Measurements from ENCODE around the gene CNDP2. TPM values are rescaled to one million over a fixed set of nuclear protein-coding genes. Genes with fewer than 3 reads are reported as not detected.

CNDP2 gene
- total and polyA plus RNA-seq, 2 of the 13 experiments (the other 11 are each of a cell fraction or from before 2014, with no cell fraction given) = 64.7 to 80.8 TPM

- no peak for TF ChIP-seq PHB2 (IDR thresholded peaks at IDR 0.05; ENCODE audit: partially characterized antibody)
- no peak for TF ChIP-seq ZZZ3 (CRISPR knock-in tag; IDR thresholded peaks at IDR 0.05; ENCODE audit: borderline replicate concordance)
- peak; percentile 87; the same call in 1 of the 2 replicates for TF ChIP-seq EED (CRISPR knock-in tag; IDR thresholded peaks at IDR 0.05)
- TF ChIP-seq, protein P1, sequence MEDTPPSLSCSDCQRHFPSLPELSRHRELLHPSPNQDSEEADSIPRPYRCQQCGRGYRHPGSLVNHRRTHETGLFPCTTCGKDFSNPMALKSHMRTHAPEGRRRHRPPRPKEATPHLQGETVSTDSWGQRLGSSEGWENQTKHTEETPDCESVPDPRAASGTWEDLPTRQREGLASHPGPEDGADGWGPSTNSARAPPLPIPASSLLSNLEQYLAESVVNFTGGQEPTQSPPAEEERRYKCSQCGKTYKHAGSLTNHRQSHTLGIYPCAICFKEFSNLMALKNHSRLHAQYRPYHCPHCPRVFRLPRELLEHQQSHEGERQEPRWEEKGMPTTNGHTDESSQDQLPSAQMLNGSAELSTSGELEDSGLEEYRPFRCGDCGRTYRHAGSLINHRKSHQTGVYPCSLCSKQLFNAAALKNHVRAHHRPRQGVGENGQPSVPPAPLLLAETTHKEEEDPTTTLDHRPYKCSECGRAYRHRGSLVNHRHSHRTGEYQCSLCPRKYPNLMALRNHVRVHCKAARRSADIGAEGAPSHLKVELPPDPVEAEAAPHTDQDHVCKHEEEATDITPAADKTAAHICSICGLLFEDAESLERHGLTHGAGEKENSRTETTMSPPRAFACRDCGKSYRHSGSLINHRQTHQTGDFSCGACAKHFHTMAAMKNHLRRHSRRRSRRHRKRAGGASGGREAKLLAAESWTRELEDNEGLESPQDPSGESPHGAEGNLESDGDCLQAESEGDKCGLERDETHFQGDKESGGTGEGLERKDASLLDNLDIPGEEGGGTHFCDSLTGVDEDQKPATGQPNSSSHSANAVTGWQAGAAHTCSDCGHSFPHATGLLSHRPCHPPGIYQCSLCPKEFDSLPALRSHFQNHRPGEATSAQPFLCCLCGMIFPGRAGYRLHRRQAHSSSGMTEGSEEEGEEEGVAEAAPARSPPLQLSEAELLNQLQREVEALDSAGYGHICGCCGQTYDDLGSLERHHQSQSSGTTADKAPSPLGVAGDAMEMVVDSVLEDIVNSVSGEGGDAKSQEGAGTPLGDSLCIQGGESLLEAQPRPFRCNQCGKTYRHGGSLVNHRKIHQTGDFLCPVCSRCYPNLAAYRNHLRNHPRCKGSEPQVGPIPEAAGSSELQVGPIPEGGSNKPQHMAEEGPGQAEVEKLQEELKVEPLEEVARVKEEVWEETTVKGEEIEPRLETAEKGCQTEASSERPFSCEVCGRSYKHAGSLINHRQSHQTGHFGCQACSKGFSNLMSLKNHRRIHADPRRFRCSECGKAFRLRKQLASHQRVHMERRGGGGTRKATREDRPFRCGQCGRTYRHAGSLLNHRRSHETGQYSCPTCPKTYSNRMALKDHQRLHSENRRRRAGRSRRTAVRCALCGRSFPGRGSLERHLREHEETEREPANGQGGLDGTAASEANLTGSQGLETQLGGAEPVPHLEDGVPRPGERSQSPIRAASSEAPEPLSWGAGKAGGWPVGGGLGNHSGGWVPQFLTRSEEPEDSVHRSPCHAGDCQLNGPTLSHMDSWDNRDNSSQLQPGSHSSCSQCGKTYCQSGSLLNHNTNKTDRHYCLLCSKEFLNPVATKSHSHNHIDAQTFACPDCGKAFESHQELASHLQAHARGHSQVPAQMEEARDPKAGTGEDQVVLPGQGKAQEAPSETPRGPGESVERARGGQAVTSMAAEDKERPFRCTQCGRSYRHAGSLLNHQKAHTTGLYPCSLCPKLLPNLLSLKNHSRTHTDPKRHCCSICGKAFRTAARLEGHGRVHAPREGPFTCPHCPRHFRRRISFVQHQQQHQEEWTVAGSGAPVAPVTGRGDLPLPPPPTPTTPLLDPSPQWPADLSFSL (CRISPR knock-in tag; IDR thresholded peaks at IDR 0.05) = no peak
- peak; percentile 1; the same call in 1 of the 2 replicates for TF ChIP-seq MAX (IDR thresholded peaks at IDR 0.05)
- peak; percentile 34; the same call in 1 of the 2 replicates for TF ChIP-seq MTERF4 (CRISPR knock-in tag; IDR thresholded peaks at IDR 0.05)
- no peak for TF ChIP-seq ZNF326 (CRISPR knock-in tag; IDR thresholded peaks at IDR 0.05; ENCODE audit: borderline replicate concordance)
- TF ChIP-seq, protein P2, sequence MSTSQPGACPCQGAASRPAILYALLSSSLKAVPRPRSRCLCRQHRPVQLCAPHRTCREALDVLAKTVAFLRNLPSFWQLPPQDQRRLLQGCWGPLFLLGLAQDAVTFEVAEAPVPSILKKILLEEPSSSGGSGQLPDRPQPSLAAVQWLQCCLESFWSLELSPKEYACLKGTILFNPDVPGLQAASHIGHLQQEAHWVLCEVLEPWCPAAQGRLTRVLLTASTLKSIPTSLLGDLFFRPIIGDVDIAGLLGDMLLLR (CRISPR knock-in tag; IDR thresholded peaks at IDR 0.05) = 0 out of 2 replicates have a peak, but pooled peaks have one; percentile 14
- no peak for TF ChIP-seq TBX3 (IDR thresholded peaks at IDR 0.05; ENCODE audit: borderline replicate concordance)
- no peak for TF ChIP-seq ZNF160 (CRISPR knock-in tag; IDR thresholded peaks at IDR 0.05)
- no peak; the same call in 1 of the 2 replicates for TF ChIP-seq ZSCAN29 (CRISPR knock-in tag; conservative IDR thresholded peaks at IDR 0.05)
- TF ChIP-seq ZMAT5 (CRISPR knock-in tag; IDR thresholded peaks at IDR 0.05; ENCODE audit: borderline replicate concordance, low read depth) = no peak
- TF ChIP-seq ZSCAN20 (CRISPR knock-in tag; IDR thresholded peaks at IDR 0.05; ENCODE audit: borderline replicate concordance) = no peak; the same call in 1 of the 2 replicates
- TF ChIP-seq NFYB (CRISPR knock-in tag; IDR thresholded peaks at IDR 0.05) = no peak
- no peak for TF ChIP-seq ARNT (IDR thresholded peaks at IDR 0.05)
- TF ChIP-seq ZUFSP (CRISPR knock-in tag; IDR thresholded peaks at IDR 0.05; ENCODE audit: borderline replicate concordance) = no peak
- TF ChIP-seq ZNF678 (CRISPR knock-in tag; IDR thresholded peaks at IDR 0.05) = peak; percentile 69; the same call in 1 of the 2 replicates
- no peak for TF ChIP-seq SOX13 (IDR thresholded peaks at IDR 0.05)
- TF ChIP-seq SOX13 (CRISPR knock-in tag; conservative IDR thresholded peaks at IDR 0.05 in 1 of 2, IDR thresholded peaks at IDR 0.05 in 1 of 2) = no peak
Measured at GRCh38 chr18:74496508-74497323, 553 bp downstream of the CNDP2 start (continued).

Measured in HepG2 (cell line).